Mesenteric fat pad (tissue), 1 donor: ENCODE measurements around the gene ADPRHL1. TPM values are rescaled to one million over a fixed set of nuclear protein-coding genes. Genes with fewer than 3 reads are reported as not detected.

ENCODE experiments used
- DNase-seq: peaks from one replicate; pipeline ENCODE4 v3.0.0-alpha.2; 2020; ENCODE audit warnings: low spot score
- total RNA-seq: library from RNA; stranded (reverse); fragmentation: NEBNext Ultra II Directional; extraction: Animal tissue kit (Norgen Biotek cat#: 25700); gene quantifications from one replicate; pipeline ENCODE4 v1.2.1, GENCODE V29; 2021
- donor health status: DM: yes; HTN: yes; CAD: no.

Gene ADPRHL1
- total RNA-seq, 1 donor from 2014 or later: 2.1 TPM

GRCh38 chr13:113433391-113433916 lies 19.8 kb downstream of the ADPRHL1 start:
- no peak for DNase-seq

GRCh38 chr13:113432506-113433270 lies 20.6 kb downstream of the ADPRHL1 start:
- DNase-seq: no peak

- DNase-seq: no peak
Observed at GRCh38 chr13:113431171-113431570, 22.1 kb downstream of the ADPRHL1 start.

GRCh38 chr13:113430378-113431110 lies 22.7 kb downstream of the ADPRHL1 start:
- no peak for DNase-seq

- no peak for DNase-seq
Observed at GRCh38 chr13:113429608-113429985, 23.7 kb downstream of the ADPRHL1 start.

- DNase-seq: no peak
Observed at GRCh38 chr13:113428871-113429607, 24.2 kb downstream of the ADPRHL1 start.

GRCh38 chr13:113428469-113428865 lies 24.8 kb downstream of the ADPRHL1 start:
- DNase-seq: no peak

- no peak for DNase-seq
Observed at GRCh38 chr13:113427562-113428468, 25.5 kb downstream of the ADPRHL1 start.

GRCh38 chr13:113426591-113426986 lies 26.7 kb downstream of the ADPRHL1 start:
- no peak for DNase-seq

- DNase-seq: no peak
Observed at GRCh38 chr13:113425941-113426590, 27.2 kb downstream of the ADPRHL1 start.

- DNase-seq: no peak
Observed at GRCh38 chr13:113423520-113424163, 29.6 kb downstream of the ADPRHL1 start.

GRCh38 chr13:113422807-113423519 lies 30.3 kb downstream of the ADPRHL1 start:
- no peak for DNase-seq

- no peak for DNase-seq
Observed at GRCh38 chr13:113421673-113422270, 31.5 kb downstream of the ADPRHL1 start.

- DNase-seq: no peak
Observed at GRCh38 chr13:113420833-113421600, 32.3 kb downstream of the ADPRHL1 start.

- no peak for DNase-seq
Observed at GRCh38 chr13:113420232-113420631, 33.1 kb downstream of the ADPRHL1 start.

GRCh38 chr13:113419531-113420193 lies 33.6 kb downstream of the ADPRHL1 start:
- DNase-seq: no peak

GRCh38 chr13:113418722-113419049 lies 34.6 kb downstream of the ADPRHL1 start:
- no peak for DNase-seq
